HepG2 (cell line): Measurements from ENCODE around the gene TFAP2D. TPM values are rescaled to one million over a fixed set of nuclear protein-coding genes. Genes with fewer than 3 reads are reported as not detected.

Experiments used
- ATAC-seq: fragments of 200-7000 bp; cut with Tn5 transposase; 3 replicates; pipeline ENCODE4 v1.9.1; 2020; ENCODE audit warnings: mild to moderate bottlenecking, moderate library complexity
- BruUV-seq: library from RNA; stranded (reverse); fragments of 400-500 nt; replicated peaks from 2 replicates; lab custom pipeline; 2021; lab: Mats Ljungman, UMichigan
- CTCF ChIA-PET: fragments of 300-600 bp; formaldehyde crosslinking; extraction: SDS; loops from one replicate; lab custom pipeline; 2021; ENCODE audit warnings: low total read pairs, inconsistent platforms, low intra/inter-chr PET ratio; lab: Yijun Ruan, JAX
- POLR2A ChIA-PET: fragments of 350-600 bp; sonication (Branson Sonifier 250); formaldehyde crosslinking; loops from one replicate; lab custom pipeline; 2020; ENCODE audit warnings: antibody characterized with exemption, inconsistent platforms; lab: Yijun Ruan, JAX
- DNase-seq: peaks from one replicate; pipeline ENCODE4 v3.0.0-alpha.2; 2015; ENCODE audit warnings: low spot score
- FAIRE-seq: peaks from 3 replicates; lab custom pipeline; 2011; peaks lifted over from hg19 to GRCh38; lab: Jason Lieb, UNC
- H2AFZ ChIP-seq: one replicate; pipeline ENCODE4 v1.6.1; 2011; ENCODE audit warnings: low read length, inconsistent platforms
- H3K27ac ChIP-seq: fragments of 300-600 bp; 3 replicates; pipeline ENCODE4 v1.8.0; 2011; ENCODE audit warnings: mixed run types, mild to moderate bottlenecking, mixed read lengths, low read length, inconsistent platforms; ENCODE audit not compliant: insufficient read depth; ENCODE audit errors: extremely low read length
- H3K27me3 ChIP-seq, 2 experiments: fragments of 200-600 bp in 1 of 2; 2 replicates in 1 of 2; 3 replicates in 1 of 2; pipeline versions ENCODE4 v1.6.0 to v1.8.0; 2011; ENCODE audit warnings: low read length in 2 of 2, mild to moderate bottlenecking in 2 of 2, moderate library complexity in 2 of 2, inconsistent platforms in 1 of 2; ENCODE audit not compliant: insufficient read depth in 2 of 2, control insufficient read depth in 1 of 2
- H3K36me3 ChIP-seq, 2 experiments: fragments of 200-600 bp in 1 of 2; replicated peaks in 1 of 2; 2 replicates in 1 of 2; 3 replicates in 1 of 2; pipeline versions ENCODE4 v1.5.1 to v1.8.0; 2011; ENCODE audit warnings: low read length in 2 of 2, inconsistent platforms in 1 of 2; ENCODE audit not compliant: insufficient read depth in 2 of 2, control insufficient read depth in 1 of 2
- H3K4me1 ChIP-seq: 2 replicates; pipeline ENCODE4 v1.5.1; 2012; ENCODE audit warnings: low read length, inconsistent platforms; ENCODE audit not compliant: insufficient read depth
- H3K4me2 ChIP-seq: 2 replicates; pipeline ENCODE4 v1.6.0; 2011; ENCODE audit warnings: low read depth, low read length, inconsistent platforms
- H3K4me3 ChIP-seq, 3 experiments: fragments of 200-600 bp in 1 of 3; sonication (generic), shearing (Covaris generic) in 1 of 3; replicated peaks in 1 of 3; 2 replicates each; pipeline ENCODE4 v1.5.1; 2011 to 2016; ENCODE audit warnings: low read length in 3 of 3, inconsistent platforms in 2 of 3, low read depth in 2 of 3, mild to moderate bottlenecking in 2 of 3, control low read depth in 1 of 3, mixed read lengths in 1 of 3; ENCODE audit not compliant: insufficient read depth in 1 of 3
- H3K79me2 ChIP-seq: one replicate; pipeline ENCODE4 v1.6.1; 2011; ENCODE audit warnings: low read length, inconsistent platforms; ENCODE audit not compliant: insufficient read depth
- H3K9ac ChIP-seq: 2 replicates; pipeline ENCODE4 v1.6.0; 2011; ENCODE audit warnings: mild to moderate bottlenecking, low read depth, low read length, inconsistent platforms; ENCODE audit not compliant: insufficient read depth
- H3K9me3 ChIP-seq: 2 replicates; pipeline ENCODE4 v1.5.1; 2012; ENCODE audit warnings: mild to moderate bottlenecking, low read length
- H4K20me1 ChIP-seq: 2 replicates; pipeline ENCODE4 v1.6.0; 2011; ENCODE audit warnings: inconsistent platforms, mild to moderate bottlenecking, low read length, moderate library complexity; ENCODE audit not compliant: insufficient read depth
- AGO2 ChIP-seq: fragments of 200-400 bp; formaldehyde crosslinking; optimal IDR thresholded peaks from 2 replicates; pipeline ENCODE3; 2017; ENCODE audit warnings: mild to moderate bottlenecking, low read depth, low read length, moderate library complexity
- ATRX ChIP-seq: sonication (generic); formaldehyde crosslinking; IDR thresholded peaks from 2 replicates; pipeline ENCODE4 v1.4.0; 2020; ENCODE audit warnings: missing genetic modification reagents, borderline replicate concordance
- CEBPZ ChIP-seq: IDR thresholded peaks from 2 replicates; pipeline ENCODE4 v1.6.1; 2012; ENCODE audit warnings: low read length, improper control_type of control experiment
- HNRNPL ChIP-seq: fragments of 200-400 bp; formaldehyde crosslinking; IDR thresholded peaks from 2 replicates; pipeline ENCODE4 v1.6.1; 2017; ENCODE audit warnings: mild to moderate bottlenecking, low read depth, low read length
- IKZF1 ChIP-seq: fragments of 450-650 bp; IDR thresholded peaks from 2 replicates; pipeline ENCODE4 v1.7.1; 2016
- JUND ChIP-seq: sonication (generic); formaldehyde crosslinking; IDR thresholded peaks from 2 replicates; pipeline ENCODE4 v1.8.0; 2022; ENCODE audit warnings: mild to moderate bottlenecking, missing genetic modification reagents
- MEIS2 ChIP-seq: sonication (generic); formaldehyde crosslinking; IDR thresholded peaks from 2 replicates; pipeline ENCODE4 v1.9.0; 2021; ENCODE audit warnings: mild to moderate bottlenecking, missing genetic modification reagents
- PITX1 ChIP-seq: sonication (generic); formaldehyde crosslinking; IDR thresholded peaks from 2 replicates; pipeline ENCODE4 v1.5.1; 2020; ENCODE audit warnings: mild to moderate bottlenecking, missing genetic modification reagents
- RFXANK ChIP-seq: IDR thresholded peaks from 2 replicates; pipeline ENCODE4 v1.6.1; 2016
- RNF219 ChIP-seq: sonication (generic); formaldehyde crosslinking; IDR thresholded peaks from 2 replicates; pipeline ENCODE4 v1.5.0; 2020; ENCODE audit warnings: mild to moderate bottlenecking, missing genetic modification reagents
- THAP11 ChIP-seq: IDR thresholded peaks from 2 replicates; pipeline ENCODE4 v1.6.1; 2016; ENCODE audit warnings: missing biosample characterization, missing genetic modification reagents
- ZNF225 ChIP-seq: sonication (generic); formaldehyde crosslinking; IDR thresholded peaks from 2 replicates; pipeline ENCODE4 v1.4.0; 2020; ENCODE audit warnings: mild to moderate bottlenecking, missing genetic modification reagents
- ZXDC ChIP-seq: sonication (generic); formaldehyde crosslinking; IDR thresholded peaks from 2 replicates; pipeline ENCODE4 v1.5.0; 2020; ENCODE audit warnings: mild to moderate bottlenecking, missing genetic modification reagents
- WGBS: methylation state at CpG from one replicate; pipeline ENCODE4 v1.1.6; 2017; ENCODE audit warnings: low lambda C conversion rate; 5-methylcytosine and 5-hydroxymethylcytosine counted together
- in situ Hi-C: cut with HindIII; loops from 2 replicates; pipeline ENCODE4 v1.10.0; 2017; ENCODE audit warnings: low pct_unique_long_range_greater_than_20kb; ENCODE audit not compliant: extremely low pct_ligation_motif_present
- intact Hi-C: fragments of 100-400 bp; cut with micrococcal nuclease; formaldehyde crosslinking; loops from one replicate; pipeline ENCODE4 v1.10.0; 2022; ENCODE audit not compliant: unreplicated experiment
- polyA plus RNA-seq, 8 experiments: library from polyadenylated mRNA; depleted of rRNA in 3 of 8; stranded (reverse) in 7 of 8; unstranded in 1 of 8; fragments of >200 nt; fragmentation: Illumina TruSeq in 4 of 8; extraction: Trizol in 4 of 8; gene quantifications; 2 replicates each; pipeline versions ENCODE4 v1.2.1 to v1.2.3, GENCODE V29; 2011 to 2016; ENCODE audit warnings: low read depth in 4 of 8, missing spikeins in 1 of 8, mixed read lengths in 1 of 8; ENCODE audit not compliant: insufficient read depth in 1 of 8
- total RNA-seq, 5 experiments: library from RNA; depleted of rRNA; stranded (reverse); fragments of >200 nt; fragmentation: Illumina TruSeq; extraction: Trizol; gene quantifications; 2 replicates each; pipeline ENCODE4 v1.2.3, GENCODE V29; 2016; ENCODE audit warnings: low read depth in 1 of 5

The TFAP2D gene
- total and polyA plus RNA-seq, 2 of the 13 experiments (the other 11 are each of a cell fraction or from before 2014, with no cell fraction given) = not detected

GRCh38 chr6:50717734-50718457 is 4.6 kb downstream of the TFAP2D start (continued):
- TF ChIP-seq RNF219 (CRISPR knock-in tag) (no peak), THAP11 (CRISPR knock-in tag) (no peak), ZNF225 (no peak), ATRX (no peak), AGO2 (no peak)

- 3% methylated on average over 2 of the region's 2 CpGs for WGBS
These were observed 5.2 kb downstream of the TFAP2D start for GRCh38 chr6:50718566-50718965.

More at GRCh38 chr6:50718566-50718965, 5.2 kb downstream of the TFAP2D start:
- Histone ChIP-seq H3K27ac (no peak overlapping the region), H4K20me1 (no peaks in the 10 kb centered on the region; the same call in 1 of the 2 replicates), H3K9ac (no peak overlapping the region), H3K4me3 (no peak overlapping the region), H3K36me3 (no peaks in the 10 kb centered on the region), H3K4me2 (no peak overlapping the region), H3K4me1 (no peaks in the 10 kb centered on the region), H3K9me3 (no peaks in the 10 kb centered on the region), H3K27me3 (peaks cover 2 to 46% of the 10 kb centered on the region in 2 experiments; a peak in 2 of 5 replicates), H3K79me2 (no peaks in the 10 kb centered on the region), H2AFZ (no peak overlapping the region)
- no peak for TF ChIP-seq ZXDC (CRISPR knock-in tag)
- no peak for TF ChIP-seq JUND
- TF ChIP-seq HNRNPL = no peak
- no peak for TF ChIP-seq CEBPZ
- TF ChIP-seq MEIS2 (CRISPR knock-in tag) = no peak
- TF ChIP-seq IKZF1 = no peak
- TF ChIP-seq PITX1 (CRISPR knock-in tag) = no peak
- no peak for TF ChIP-seq RFXANK (CRISPR knock-in tag)
- in situ Hi-C loops = no loop called here
- ATAC-seq (no peak), DNase-seq (no peak), FAIRE-seq (no peak)
- BruUV-seq = no TSS peak
- CTCF ChIA-PET = no interaction called here
- POLR2A ChIA-PET = no interaction called here
- intact Hi-C loops = no loop called here
